Stimulated activated CD4-positive, alpha-beta T cell treated with anti-CD3 and anti-CD28 coated beads, TNF-alpha, amount 100 ng/mL, for 1 hour (primary cell): ENCODE results near the gene ATP2B2.

Experiments used
- DNase-seq, 3 donors: peaks; one replicate each; pipeline ENCODE4 v3.0.0-alpha.2; 2020; ENCODE audit warnings: low read depth in 3 of 3, low spot score in 1 of 3

ATP2B2 gene

DNA sequence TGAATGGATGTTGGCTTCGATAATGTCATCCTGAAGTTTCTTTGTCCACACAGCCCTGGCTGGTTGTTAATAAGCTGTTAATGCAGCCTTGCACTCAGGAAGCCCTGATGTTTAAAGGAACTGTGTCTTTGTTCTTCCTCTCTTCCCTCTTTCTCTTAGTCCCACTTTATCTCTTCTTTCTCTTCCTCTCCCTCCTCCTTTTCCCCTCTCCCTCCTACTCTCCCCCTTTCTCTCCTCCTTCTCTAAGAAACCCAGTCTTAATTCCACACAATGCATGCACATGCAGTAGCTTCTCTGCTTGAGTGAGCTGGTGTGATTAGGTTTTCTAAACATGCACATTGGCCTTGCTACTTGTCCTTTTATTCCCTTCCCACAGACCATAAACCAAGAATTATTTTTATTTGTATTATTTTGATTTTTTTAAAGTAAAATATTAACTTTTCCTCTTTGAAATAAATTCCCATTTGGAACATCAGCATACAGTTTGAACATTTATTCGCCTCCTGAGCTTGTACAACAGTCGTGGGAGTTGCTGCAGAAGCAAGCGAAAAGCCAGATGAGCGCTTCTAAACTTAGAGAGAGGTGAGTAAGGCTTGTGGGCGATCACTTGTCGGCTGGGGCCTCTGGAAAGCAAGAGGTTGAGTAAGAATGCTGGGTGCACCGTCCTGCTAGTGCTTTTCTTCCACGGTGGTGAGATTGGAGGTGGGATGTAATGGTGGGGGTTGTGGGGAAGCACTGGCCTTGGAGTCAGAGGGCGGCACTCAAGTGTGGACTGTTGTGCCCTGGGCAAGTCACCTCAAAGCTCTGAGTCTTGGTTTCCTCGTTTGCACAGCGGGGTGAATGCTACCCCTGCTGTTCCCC, 219.9 kb downstream of the ATP2B2 start:
- DNase-seq, result no peak

DNA sequence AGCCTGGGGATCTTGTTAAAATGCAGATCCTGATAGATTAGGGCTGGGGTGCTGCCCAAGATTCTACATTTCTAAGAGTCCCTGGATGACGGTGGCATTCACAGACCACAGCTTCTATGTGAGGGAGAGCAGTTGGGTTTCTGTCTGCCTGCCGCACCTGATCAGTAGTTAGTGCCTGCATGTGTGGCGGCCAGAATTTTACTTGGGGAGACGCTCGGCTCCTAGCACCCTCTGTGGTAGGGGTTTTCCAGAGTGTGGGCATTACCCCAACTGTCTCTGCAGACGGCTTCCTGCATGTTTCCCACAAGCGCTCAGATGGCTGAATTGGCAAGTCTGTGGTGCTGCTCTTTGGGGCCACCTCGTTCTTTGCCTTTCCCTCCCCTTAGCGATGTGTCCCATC, 220.9 kb downstream of the ATP2B2 start:
- peak in 2 of 3 donors; percentile 15 to 27 for DNase-seq

DNA sequence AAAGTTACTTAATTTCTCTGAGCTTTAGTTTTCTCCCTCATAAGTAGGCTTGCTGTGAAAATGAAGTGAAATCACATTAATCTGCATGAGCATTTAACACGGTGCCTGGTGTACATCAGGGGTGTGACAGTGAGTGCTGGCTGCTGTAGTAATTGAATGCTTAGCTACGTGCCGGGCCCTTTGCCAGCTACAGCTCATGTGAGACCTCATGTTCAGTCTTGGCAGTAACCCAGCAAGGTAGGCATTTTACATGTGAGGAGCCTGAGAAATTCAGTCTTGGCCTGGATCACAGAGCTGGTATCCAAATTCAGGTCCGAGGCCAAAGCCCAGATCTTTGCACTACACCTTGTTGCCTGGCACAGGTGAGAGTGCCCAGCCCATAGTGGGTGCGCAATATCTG, 221.7 kb downstream of the ATP2B2 start:
- DNase-seq, result no peak

DNA sequence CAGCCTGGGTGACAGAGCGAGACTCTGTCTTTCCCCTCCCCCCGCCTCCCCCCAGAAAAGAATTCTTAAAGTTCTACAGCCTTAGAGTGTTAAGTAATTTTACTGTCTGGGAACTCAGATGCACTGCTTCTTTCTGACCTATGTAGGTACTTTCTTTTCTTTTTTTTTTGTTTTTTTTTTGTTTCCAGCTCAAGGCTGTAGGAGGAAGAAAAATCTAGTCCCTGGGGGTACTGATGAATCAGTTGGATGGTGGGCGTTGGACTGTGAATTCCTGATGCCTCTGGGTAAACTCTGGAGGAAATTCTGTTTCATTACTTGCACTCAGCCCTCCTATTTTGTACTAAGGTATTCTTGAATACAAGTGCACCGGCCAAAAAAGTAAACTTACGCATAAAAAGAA, 223.4 kb downstream of the ATP2B2 start:
- no peak for DNase-seq

DNA sequence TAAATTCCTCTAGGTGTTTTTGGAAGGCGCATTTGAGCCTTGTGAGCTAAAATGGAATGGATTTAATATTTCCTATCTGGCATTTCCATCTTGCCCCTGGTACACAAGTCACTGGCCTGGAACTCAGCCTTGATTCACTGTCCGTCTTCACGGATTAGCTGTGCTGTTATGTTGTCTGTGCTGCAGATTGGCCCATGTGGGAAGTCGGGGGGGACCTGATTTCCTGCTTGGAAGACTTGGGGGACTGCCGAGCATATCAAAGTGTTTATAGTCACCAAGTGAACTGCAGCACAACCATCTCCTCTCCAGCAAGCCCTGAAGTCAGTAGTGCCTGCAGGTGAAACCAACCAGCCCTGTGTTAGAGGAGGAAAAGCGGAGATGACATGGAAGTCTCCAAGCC, 224.8 kb downstream of the ATP2B2 start:
- DNase-seq, result no peak

DNA sequence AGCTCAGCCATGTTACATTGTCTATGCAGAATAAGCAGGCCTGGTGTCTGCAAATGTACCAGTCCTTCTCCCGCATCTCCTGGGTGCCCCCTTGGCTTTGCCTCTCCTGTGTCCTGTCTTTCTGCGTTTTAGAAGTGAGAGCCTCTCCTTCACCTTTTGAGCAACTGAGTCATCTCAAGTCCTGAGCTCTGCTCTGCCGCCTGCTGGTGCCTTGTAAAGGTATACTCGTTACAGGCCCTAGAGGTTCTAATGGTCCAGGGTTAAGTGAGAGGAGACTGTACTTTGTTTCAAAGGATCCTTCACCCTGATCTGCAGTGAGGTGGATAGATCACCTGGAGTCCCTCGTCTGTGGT, 225.2 kb downstream of the ATP2B2 start:
- no peak for DNase-seq

DNA sequence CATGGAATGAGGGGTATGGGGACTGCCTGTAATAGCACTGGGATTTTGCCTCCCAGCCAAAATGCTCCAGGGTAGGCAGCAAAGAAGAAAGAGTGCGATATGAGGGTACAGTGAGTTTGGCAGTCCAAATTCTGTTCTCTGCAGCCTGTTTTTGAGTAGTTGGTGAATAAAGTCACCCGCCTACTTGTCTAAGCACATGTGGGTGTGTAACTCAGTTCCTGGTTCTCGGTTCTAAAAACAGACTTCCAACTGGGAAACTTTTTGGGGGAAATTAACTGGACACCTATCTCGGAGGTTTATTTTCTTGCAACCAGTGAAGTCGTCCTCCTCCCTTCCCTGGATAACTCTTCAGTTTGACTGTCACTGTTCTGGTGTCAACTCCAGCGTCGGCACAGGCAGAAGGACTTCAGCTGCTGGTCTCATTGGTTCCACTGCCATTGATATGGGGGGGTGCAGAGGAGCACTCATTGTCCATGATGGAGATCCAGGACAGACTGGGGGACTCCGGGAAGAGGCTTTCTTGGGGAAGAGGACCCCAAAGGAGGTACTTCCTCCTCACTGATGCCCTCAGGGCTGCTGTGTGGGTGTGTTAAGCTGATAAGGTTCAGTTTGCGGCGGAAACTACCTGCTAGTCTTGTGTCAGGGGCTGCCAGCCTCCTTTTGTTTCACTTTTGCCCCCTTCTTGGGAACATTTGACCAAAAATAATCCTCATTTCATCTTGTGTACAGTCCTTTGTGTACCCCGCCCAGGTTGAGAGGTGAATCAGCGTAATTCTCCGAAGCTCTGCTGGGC, 225.8 kb downstream of the ATP2B2 start:
- DNase-seq, result no peak

DNA sequence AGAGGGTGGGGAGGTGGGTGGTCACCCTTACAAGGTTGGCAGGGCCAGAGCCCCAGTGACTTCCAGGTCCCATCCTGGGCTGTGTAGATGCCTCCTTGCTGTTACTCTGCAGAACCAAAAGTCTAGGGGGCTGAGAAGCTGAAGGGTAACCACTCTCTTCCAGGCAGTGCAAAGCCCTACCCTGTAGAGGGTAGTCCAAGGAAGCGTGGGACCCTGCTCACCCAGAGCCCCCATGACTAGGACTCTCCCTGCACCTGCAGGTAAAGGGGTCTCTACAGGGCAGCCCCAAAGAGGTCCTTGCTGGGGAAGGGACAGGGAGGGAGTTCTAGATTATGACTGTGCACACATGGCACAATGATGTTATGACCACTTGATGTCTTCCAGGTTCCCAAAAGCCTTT, 226.9 kb downstream of the ATP2B2 start:
- no peak for DNase-seq

DNA sequence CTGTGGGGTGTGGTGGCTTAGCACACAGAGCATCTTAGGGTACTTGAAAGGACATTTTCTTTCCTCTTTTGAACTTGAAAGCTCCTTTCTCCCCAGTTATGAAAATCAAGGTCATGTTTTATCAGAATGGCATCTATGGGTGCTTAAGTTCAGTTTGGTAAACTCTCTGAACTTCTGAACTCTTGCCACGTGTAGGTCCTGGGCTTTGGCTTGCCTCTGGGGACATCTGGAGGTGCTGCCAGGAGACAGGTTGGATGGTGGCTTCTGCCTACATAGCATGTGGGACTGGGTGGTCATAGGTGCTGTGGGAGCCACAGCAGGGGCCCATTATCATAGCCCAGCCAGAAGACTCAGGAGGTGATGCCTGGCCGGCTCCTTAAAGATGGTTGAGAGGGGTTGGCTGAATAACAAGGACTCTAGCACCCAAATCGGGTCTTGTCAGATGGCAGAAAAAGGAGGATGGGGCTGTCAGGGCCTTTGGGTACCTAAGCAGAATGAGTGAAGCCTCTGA, 228.2 kb downstream of the ATP2B2 start:
- DNase-seq, result no peak

DNA sequence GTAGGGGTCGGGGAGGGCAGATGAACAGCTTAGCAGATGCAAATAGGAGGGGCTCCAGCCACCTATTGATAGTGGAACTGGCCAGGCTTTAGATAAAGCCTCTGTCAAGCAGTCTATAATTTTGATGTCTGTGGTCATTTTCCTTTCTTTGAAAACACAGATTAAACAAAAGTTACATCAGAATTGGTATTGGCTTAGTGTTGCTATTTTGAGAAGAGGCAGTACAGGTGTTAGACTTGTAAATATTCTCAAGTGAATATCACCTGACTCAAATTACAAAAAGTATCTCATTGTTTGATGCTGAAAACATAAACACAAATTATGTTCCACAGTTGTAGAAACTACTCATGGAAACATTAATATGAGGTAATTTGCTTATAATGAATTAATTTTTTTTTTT, 230.8 kb downstream of the ATP2B2 start:
- no peak for DNase-seq
